DOHH2 (cell line): Measurements from ENCODE around the gene CLDN5.
"Not testable (repeated sequence)": the region's sequence is repeated elsewhere in the genome, so short reads cannot be mapped to it uniquely, and the experiment has no call there.

ENCODE experiments used
- H3F3A ChIP-seq: fragments of 200-600 bp; sonication (generic), shearing (Covaris generic); 2 replicates; pipeline ENCODE4 v1.6.0; 2016; ENCODE audit warnings: antibody characterized with exemption, mild to moderate bottlenecking; ENCODE audit not compliant: control insufficient read depth, insufficient read depth
- H3K27ac ChIP-seq: fragments of 200-600 bp; sonication (generic); 2 replicates; pipeline ENCODE4 v1.5.1; 2014; ENCODE audit warnings: low read depth, mild to moderate bottlenecking, low read length, moderate library complexity
- H3K27me3 ChIP-seq: fragments of 200-600 bp; sonication (generic); 2 replicates; pipeline ENCODE4 v1.6.1; 2014; ENCODE audit warnings: mild to moderate bottlenecking, low read length, mixed read lengths; ENCODE audit not compliant: control insufficient read depth
- H3K36me3 ChIP-seq: fragments of 200-600 bp; sonication (generic); 2 replicates; pipeline ENCODE4 v1.6.1; 2014; ENCODE audit warnings: mild to moderate bottlenecking, low read length, moderate library complexity, mixed read lengths; ENCODE audit not compliant: control insufficient read depth
- H3K4me1 ChIP-seq: fragments of 200-600 bp; sonication (generic); 2 replicates; pipeline ENCODE4 v1.6.1; 2014; ENCODE audit warnings: mild to moderate bottlenecking, low read length, mixed read lengths; ENCODE audit not compliant: control insufficient read depth
- H3K4me2 ChIP-seq: fragments of 200-600 bp; sonication (generic); 2 replicates; pipeline ENCODE4 v1.6.0; 2014; ENCODE audit warnings: mild to moderate bottlenecking, low read length, moderate library complexity
- H3K4me3 ChIP-seq: fragments of 200-600 bp; sonication (generic); 2 replicates; pipeline ENCODE4 v1.5.1; 2014; ENCODE audit warnings: mild to moderate bottlenecking, low read length, mixed read lengths
- H3K79me2 ChIP-seq: fragments of 200-600 bp; sonication (generic); 2 replicates; pipeline ENCODE4 v1.6.1; 2014; ENCODE audit warnings: mild to moderate bottlenecking, low read length, mixed read lengths; ENCODE audit not compliant: control insufficient read depth
- H3K9me2 ChIP-seq: fragments of 200-600 bp; sonication (generic); replicated peaks from 2 replicates; pipeline ENCODE4 v1.6.1; 2014; ENCODE audit warnings: mild to moderate bottlenecking, low read length, mixed read lengths; ENCODE audit not compliant: control insufficient read depth
- H3K9me3 ChIP-seq: fragments of 200-600 bp; sonication (generic); 2 replicates; pipeline ENCODE4 v1.6.1; 2014; ENCODE audit warnings: antibody characterized with exemption, low read length, mixed read lengths; ENCODE audit not compliant: control insufficient read depth, insufficient read depth
- H4K20me1 ChIP-seq: fragments of 200-600 bp; sonication (generic); 2 replicates; pipeline ENCODE4 v1.6.0; 2014; ENCODE audit warnings: low read depth, mild to moderate bottlenecking, antibody characterized with exemption, low read length, moderate library complexity; ENCODE audit not compliant: control insufficient read depth, insufficient read depth
- EZH2phosphoT487 ChIP-seq: fragments of 200-600 bp; sonication (generic); IDR thresholded peaks from 2 replicates; pipeline ENCODE4 v1.6.1; 2017; ENCODE audit warnings: borderline replicate concordance, mild to moderate bottlenecking, antibody characterized with exemption, low read length, moderate library complexity, mixed read lengths
- TF ChIP-seq, protein P1 (sequence below): fragments of 200-600 bp; sonication (generic); IDR thresholded peaks from one replicate; pipeline ENCODE4 v1.5.1; 2014; ENCODE audit warnings: antibody characterized with exemption, mild to moderate bottlenecking, low read depth, low read length; ENCODE audit not compliant: poor library complexity, severe bottlenecking

The CLDN5 gene

GRCh38 chr22:19533857-19534256 lies 9.6 kb upstream of the CLDN5 start:
- H3K27me3 ChIP-seq, result no peaks in the 10 kb centered on the region
- no peaks in the 10 kb centered on the region for H4K20me1 ChIP-seq
- H3K4me2 ChIP-seq, result no peak overlapping the region
- no peak for TF ChIP-seq EZH2phosphoT487
- TF ChIP-seq, protein P1, sequence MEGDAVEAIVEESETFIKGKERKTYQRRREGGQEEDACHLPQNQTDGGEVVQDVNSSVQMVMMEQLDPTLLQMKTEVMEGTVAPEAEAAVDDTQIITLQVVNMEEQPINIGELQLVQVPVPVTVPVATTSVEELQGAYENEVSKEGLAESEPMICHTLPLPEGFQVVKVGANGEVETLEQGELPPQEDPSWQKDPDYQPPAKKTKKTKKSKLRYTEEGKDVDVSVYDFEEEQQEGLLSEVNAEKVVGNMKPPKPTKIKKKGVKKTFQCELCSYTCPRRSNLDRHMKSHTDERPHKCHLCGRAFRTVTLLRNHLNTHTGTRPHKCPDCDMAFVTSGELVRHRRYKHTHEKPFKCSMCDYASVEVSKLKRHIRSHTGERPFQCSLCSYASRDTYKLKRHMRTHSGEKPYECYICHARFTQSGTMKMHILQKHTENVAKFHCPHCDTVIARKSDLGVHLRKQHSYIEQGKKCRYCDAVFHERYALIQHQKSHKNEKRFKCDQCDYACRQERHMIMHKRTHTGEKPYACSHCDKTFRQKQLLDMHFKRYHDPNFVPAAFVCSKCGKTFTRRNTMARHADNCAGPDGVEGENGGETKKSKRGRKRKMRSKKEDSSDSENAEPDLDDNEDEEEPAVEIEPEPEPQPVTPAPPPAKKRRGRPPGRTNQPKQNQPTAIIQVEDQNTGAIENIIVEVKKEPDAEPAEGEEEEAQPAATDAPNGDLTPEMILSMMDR, result no peak
- no peak overlapping the region for H3K27ac ChIP-seq
- no peaks in the 10 kb centered on the region for H3K4me1 ChIP-seq
- H3K36me3 ChIP-seq, result no peaks in the 10 kb centered on the region
- H3K9me2 ChIP-seq, result no peaks in the 10 kb centered on the region
- H3K9me3 ChIP-seq, result no peaks in the 10 kb centered on the region
- no peak overlapping the region for H3K4me3 ChIP-seq
- no peaks in the 10 kb centered on the region for H3F3A ChIP-seq
- no peaks in the 10 kb centered on the region for H3K79me2 ChIP-seq

- no peak overlapping the region for H3K4me2 ChIP-seq
Observed at GRCh38 chr22:19533049-19533626, 8.9 kb upstream of the CLDN5 start.

DNA sequence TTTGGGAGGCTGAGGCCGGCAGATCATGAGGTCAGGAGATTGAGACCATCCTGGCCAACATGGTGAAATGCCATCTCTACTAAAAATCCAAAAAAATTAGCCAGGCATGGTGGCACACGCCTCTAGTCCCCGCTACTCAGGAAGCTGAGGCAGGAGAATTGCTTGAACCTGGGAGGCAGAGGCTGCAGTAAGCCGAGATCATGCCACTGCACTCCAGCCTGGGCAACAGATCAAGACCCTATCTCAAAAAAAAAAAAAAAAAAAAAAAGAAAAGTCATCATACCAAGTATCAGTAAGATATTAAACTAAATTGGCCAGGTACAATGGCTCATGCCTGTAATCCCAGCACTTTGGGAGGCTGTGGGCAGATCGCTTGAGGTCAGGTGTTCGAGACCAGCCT lies 7.1 kb upstream of the CLDN5 start:
- H3K4me3 ChIP-seq, H3K27me3 ChIP-seq: not testable (repeated sequence)

More at GRCh38 chr22:19533049-19533626, 8.9 kb upstream of the CLDN5 start:
- TF ChIP-seq EZH2phosphoT487, result no peak
- TF ChIP-seq, protein P1, result no peak
- no peaks in the 10 kb centered on the region for H3K36me3 ChIP-seq
- no peaks in the 10 kb centered on the region for H3K79me2 ChIP-seq
- no peaks in the 10 kb centered on the region for H3K9me2 ChIP-seq
- no peak overlapping the region for H3K27ac ChIP-seq
- H3K9me3 ChIP-seq, result no peaks in the 10 kb centered on the region
- H3K4me1 ChIP-seq, result no peaks in the 10 kb centered on the region
- no peak overlapping the region for H3K4me3 ChIP-seq
- no peaks in the 10 kb centered on the region for H3F3A ChIP-seq
- no peaks in the 10 kb centered on the region for H3K27me3 ChIP-seq
- no peaks in the 10 kb centered on the region for H4K20me1 ChIP-seq

GRCh38 chr22:19530751-19531150 lies 6.5 kb upstream of the CLDN5 start:
- no peaks in the 10 kb centered on the region for H3K27me3 ChIP-seq
- H4K20me1 ChIP-seq, result no peaks in the 10 kb centered on the region
- H3K4me1 ChIP-seq, result no peaks in the 10 kb centered on the region
- TF ChIP-seq, protein P1, result no peak
- no peak for TF ChIP-seq EZH2phosphoT487
- H3K4me2 ChIP-seq, result no peak overlapping the region
- H3K9me2 ChIP-seq, result no peaks in the 10 kb centered on the region
- no peaks in the 10 kb centered on the region for H3K79me2 ChIP-seq
- no peaks in the 10 kb centered on the region for H3K36me3 ChIP-seq
- no peaks in the 10 kb centered on the region for H3K9me3 ChIP-seq
- H3F3A ChIP-seq, result no peaks in the 10 kb centered on the region
- H3K27ac ChIP-seq, result no peak overlapping the region
- no peak overlapping the region for H3K4me3 ChIP-seq

More for the DNA sequence above, 7.1 kb upstream of the CLDN5 start:
- not testable (repeated sequence) for H3K4me1 ChIP-seq, H3K9me2 ChIP-seq, H3K36me3 ChIP-seq, H3F3A ChIP-seq, H3K4me2 ChIP-seq, H4K20me1 ChIP-seq, H3K79me2 ChIP-seq, H3K27ac ChIP-seq, H3K9me3 ChIP-seq
